AG10803 (cell line): ENCODE results near the gene CTPS1.

Source experiments
- DNase-seq: peaks from one replicate; pipeline ENCODE4 v3.0.0; 2010; ENCODE audit warnings: low read depth
- H3K4me3 ChIP-seq: 2 replicates; pipeline ENCODE4 v1.5.1; 2011; ENCODE audit warnings: mild to moderate bottlenecking, low read length, control low read depth
- TF ChIP-seq, protein P1 (sequence below): conservative IDR thresholded peaks from 2 replicates; pipeline ENCODE4 v1.5.1; 2011; ENCODE audit warnings: mild to moderate bottlenecking, low read length, control low read depth, inconsistent platforms

CTPS1 gene

DNA sequence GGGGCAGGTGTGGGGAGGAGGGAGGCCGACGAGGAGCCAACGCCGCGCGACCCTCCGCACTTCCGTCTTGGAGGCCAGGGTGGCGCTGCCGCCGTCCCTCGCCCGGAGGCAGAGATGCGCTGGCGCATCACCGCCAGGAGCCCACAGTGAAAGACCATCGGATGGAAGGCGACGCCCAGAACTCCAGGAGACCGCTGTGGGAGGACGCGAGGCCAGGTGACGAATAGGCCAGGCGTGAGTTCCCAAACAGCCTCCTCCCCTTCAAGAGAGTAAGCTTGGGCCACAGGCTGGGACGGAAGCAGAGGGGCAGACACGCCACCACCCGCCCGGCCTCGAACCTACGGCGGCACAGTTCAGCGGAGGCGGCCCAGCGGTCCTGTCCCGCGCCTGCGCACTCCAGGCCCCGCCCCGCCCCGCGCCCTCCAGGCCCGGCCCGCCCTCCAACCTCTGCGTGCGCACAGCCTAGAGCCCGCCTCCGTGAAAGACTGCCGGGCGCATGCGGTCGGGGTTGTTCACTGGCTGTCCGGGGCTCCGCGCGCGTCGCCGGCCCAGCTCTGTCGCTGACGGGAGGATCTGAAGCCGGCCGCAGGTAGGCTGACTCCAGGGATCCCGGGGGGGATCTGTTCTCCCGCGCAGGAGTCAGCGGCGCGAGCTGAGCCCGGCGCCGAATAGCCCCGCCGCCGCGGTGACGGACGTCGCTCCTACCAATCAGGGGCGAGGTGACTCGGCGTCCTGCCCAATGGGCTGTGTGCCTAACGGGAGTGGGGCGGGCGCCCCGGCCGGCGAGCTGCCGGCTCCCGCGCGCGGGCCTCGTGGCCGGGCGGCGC is at the start of gene CTPS1:
Gene CTPS1 (plus strand): TSS at position 456 of the 827 bp plus-strand sequence. CDS start 3,595 bp downstream, outside the sequence.
- TF ChIP-seq, protein P1, sequence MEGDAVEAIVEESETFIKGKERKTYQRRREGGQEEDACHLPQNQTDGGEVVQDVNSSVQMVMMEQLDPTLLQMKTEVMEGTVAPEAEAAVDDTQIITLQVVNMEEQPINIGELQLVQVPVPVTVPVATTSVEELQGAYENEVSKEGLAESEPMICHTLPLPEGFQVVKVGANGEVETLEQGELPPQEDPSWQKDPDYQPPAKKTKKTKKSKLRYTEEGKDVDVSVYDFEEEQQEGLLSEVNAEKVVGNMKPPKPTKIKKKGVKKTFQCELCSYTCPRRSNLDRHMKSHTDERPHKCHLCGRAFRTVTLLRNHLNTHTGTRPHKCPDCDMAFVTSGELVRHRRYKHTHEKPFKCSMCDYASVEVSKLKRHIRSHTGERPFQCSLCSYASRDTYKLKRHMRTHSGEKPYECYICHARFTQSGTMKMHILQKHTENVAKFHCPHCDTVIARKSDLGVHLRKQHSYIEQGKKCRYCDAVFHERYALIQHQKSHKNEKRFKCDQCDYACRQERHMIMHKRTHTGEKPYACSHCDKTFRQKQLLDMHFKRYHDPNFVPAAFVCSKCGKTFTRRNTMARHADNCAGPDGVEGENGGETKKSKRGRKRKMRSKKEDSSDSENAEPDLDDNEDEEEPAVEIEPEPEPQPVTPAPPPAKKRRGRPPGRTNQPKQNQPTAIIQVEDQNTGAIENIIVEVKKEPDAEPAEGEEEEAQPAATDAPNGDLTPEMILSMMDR, result peak; percentile 36
- H3K4me3 ChIP-seq, result peak within 1 kb of the TSS; percentile 85
- peak; percentile 90 for DNase-seq

- no peak for DNase-seq
- H3K4me3 ChIP-seq, result no peak overlapping the region
- TF ChIP-seq, protein P1, result no peak
Measured at GRCh38 chr1:40930174-40930964, 49.1 kb upstream of the CTPS1 start.

DNA sequence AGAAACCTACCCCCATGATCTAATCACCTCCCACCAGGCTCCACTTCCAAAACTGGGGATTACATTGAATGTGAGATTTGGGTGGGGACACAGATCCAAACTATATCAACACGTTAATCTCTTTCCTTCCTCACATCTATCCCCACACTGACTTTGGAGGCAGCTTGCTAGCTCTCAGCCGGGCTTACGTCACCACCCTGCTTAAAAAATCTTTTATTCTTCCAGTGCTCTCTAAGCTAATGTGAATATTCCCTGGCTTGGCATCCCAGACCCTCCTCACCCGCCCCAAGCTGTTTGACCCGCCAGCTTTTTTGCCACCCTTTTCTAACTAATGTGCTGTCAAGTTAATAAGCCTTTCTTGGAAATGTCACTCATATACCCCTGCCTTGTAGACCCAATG is 47.9 kb upstream of the CTPS1 start:
- DNase-seq, result no peak
- TF ChIP-seq, protein P1, result no peak
- H3K4me3 ChIP-seq, result no peak overlapping the region

DNA sequence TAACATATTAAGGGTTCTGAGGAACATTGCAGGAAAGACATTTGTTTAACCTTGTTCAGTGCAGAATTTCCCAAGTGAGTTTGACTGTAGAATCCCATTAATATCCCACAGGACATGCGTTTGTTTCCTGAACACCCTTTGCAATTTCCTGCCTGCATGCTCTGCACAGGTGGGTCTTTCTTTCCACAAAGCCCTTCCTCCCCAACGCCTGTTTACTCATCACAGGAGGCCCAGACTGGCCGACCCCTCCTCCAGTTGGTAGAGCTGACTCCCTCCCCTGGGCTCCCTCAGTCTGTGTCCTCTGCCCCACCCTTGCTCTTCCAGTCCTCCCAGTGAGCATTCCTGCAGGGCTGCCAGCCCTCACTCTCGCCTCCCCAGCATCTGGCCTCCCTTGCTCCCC is 47.5 kb upstream of the CTPS1 start:
- H3K4me3 ChIP-seq, result no peak overlapping the region
- TF ChIP-seq, protein P1, result no peak
- no peak for DNase-seq

GRCh38 chr1:40936931-40937339 is 42.6 kb upstream of the CTPS1 start:
- H3K4me3 ChIP-seq, result no peak overlapping the region
- TF ChIP-seq, protein P1, result no peak
- peak; percentile 48 for DNase-seq

DNA sequence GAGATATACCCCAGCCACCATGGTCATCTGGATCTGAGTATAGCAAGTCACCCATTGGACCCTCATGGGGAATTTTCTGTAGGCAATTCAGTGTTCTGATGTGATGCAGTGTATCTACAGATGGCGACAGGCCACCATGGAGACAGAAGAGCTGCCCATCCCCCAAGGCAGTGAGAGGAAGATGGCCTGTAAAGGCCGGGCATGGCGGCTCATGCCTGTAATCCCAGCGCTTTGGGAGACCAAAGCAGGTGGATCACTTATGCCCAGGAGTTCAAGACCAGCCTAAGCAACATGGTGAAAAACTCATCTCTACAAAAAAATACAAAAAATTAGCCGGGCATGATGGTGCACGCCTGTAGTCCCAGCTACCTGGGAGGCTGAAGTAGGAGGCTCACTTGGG is 41.1 kb upstream of the CTPS1 start:
- H3K4me3 ChIP-seq, result no peak overlapping the region
- DNase-seq, result no peak
- TF ChIP-seq, protein P1, result no peak
